HCT116 (cell line): ENCODE data around the gene SLC28A2. TPM values are rescaled to one million over a fixed set of nuclear protein-coding genes. Genes with fewer than 3 reads are reported as not detected.

Experiments
- ATAC-seq: fragments of 200-7000 bp; cut with Tn5 transposase; 2 replicates; pipeline ENCODE4 v1.9.1; 2020; ENCODE audit warnings: mild to moderate bottlenecking, moderate library complexity
- BruUV-seq: library from RNA; stranded (reverse); fragments of 400-500 nt; replicated peaks from 2 replicates; lab custom pipeline; 2021; lab: Mats Ljungman, UMichigan
- CTCF ChIA-PET: fragments of 300-600 bp; sonication (Branson Sonifier 250); formaldehyde crosslinking; loops from one replicate; lab custom pipeline; 2021; ENCODE audit warnings: antibody characterized with exemption; lab: Charles Lee
- POLR2A ChIA-PET: fragments of 300-600, 350-600 bp; sonication (Branson Sonifier 250); formaldehyde crosslinking; loops from one replicate; lab custom pipeline; 2021; ENCODE audit warnings: antibody characterized with exemption; lab: Charles Lee
- RAD21 ChIA-PET, 2 experiments: fragments of 300-600 bp; sonication (Branson Sonifier 250); formaldehyde crosslinking; loops; one replicate each; lab custom pipeline; 2023; ENCODE audit warnings: low total read pairs in 2 of 2; ENCODE audit not compliant: uncharacterized antibody in 2 of 2, unreplicated experiment in 2 of 2, low non-redundant PET in 1 of 2; lab: Charles Lee
- DNase-seq: peaks from one replicate; pipeline ENCODE4 v3.0.0-alpha.2; 2010; ENCODE audit warnings: low read depth, low spot score
- H2AFZ ChIP-seq: fragments of 200-600 bp; shearing (Covaris generic), sonication (generic); 2 replicates; pipeline ENCODE4 v1.6.1; 2017; ENCODE audit warnings: low read depth, mixed run types, mixed read lengths, antibody characterized with exemption, low read length; ENCODE audit not compliant: poor library complexity, severe bottlenecking
- H3K27ac ChIP-seq: 2 replicates; pipeline ENCODE4 v1.5.1; 2012; ENCODE audit warnings: low read depth, low read length
- H3K27me3 ChIP-seq: fragments of 200-600 bp; sonication (generic); 2 replicates; pipeline ENCODE4 v1.6.1; 2016; ENCODE audit warnings: mixed run types, low read length, mixed read lengths; ENCODE audit not compliant: insufficient read depth
- H3K36me3 ChIP-seq, 2 experiments: fragments of 200-500 bp in 1 of 2; fragments of 200-600 bp in 1 of 2; sonication (Bioruptor generic) in 1 of 2; sonication (generic) in 1 of 2; 2 replicates each; pipeline versions ENCODE4 v1.5.1 to v1.6.1; 2014 to 2016; ENCODE audit warnings: low read length in 2 of 2, inconsistent platforms in 1 of 2, mixed read lengths in 1 of 2, mixed run types in 1 of 2; ENCODE audit not compliant: insufficient read depth in 2 of 2, control insufficient read depth in 1 of 2
- H3K4me1 ChIP-seq, 2 experiments: fragments of 200-600 bp in 1 of 2; sonication (generic) in 1 of 2; 2 replicates each; pipeline versions ENCODE4 v1.5.1 to v1.6.1; 2012 to 2017; ENCODE audit warnings: low read length in 2 of 2, inconsistent platforms in 1 of 2, mild to moderate bottlenecking in 1 of 2, mixed read lengths in 1 of 2, mixed run types in 1 of 2, moderate library complexity in 1 of 2; ENCODE audit not compliant: insufficient read depth in 2 of 2, control insufficient read depth in 1 of 2
- H3K4me2 ChIP-seq: fragments of 200-600 bp; sonication (generic); 2 replicates; pipeline ENCODE4 v1.6.1; 2017; ENCODE audit warnings: mixed run types, low read length, mixed read lengths
- H3K4me3 ChIP-seq, 2 experiments: fragments of 200-600 bp in 1 of 2; sonication (generic) in 1 of 2; replicated peaks in 1 of 2; 2 replicates each; pipeline ENCODE4 v1.5.1; 2011 to 2016; ENCODE audit warnings: low read length in 2 of 2, control low read depth in 1 of 2, low read depth in 1 of 2, mild to moderate bottlenecking in 1 of 2, mixed read lengths in 1 of 2, mixed run types in 1 of 2
- H3K79me2 ChIP-seq: fragments of 200-600 bp; sonication (generic); 2 replicates; pipeline ENCODE4 v1.6.1; 2017; ENCODE audit warnings: mild to moderate bottlenecking, mixed run types, low read length, moderate library complexity, mixed read lengths; ENCODE audit not compliant: insufficient read depth
- H3K9ac ChIP-seq: fragments of 200-600 bp; sonication (generic); 2 replicates; pipeline ENCODE4 v1.6.1; 2016; ENCODE audit warnings: low read length, mixed read lengths
- H3K9me2 ChIP-seq: fragments of 200-600 bp; sonication (generic), shearing (Covaris generic); 2 replicates; pipeline ENCODE4 v1.6.1; 2017; ENCODE audit warnings: mixed run types, mild to moderate bottlenecking, moderate library complexity; ENCODE audit not compliant: insufficient read depth
- H3K9me3 ChIP-seq, 2 experiments: fragments of 200-500 bp in 1 of 2; fragments of 200-600 bp in 1 of 2; sonication (Bioruptor generic) in 1 of 2; sonication (generic) in 1 of 2; 2 replicates each; pipeline ENCODE4 v1.6.1; 2014 to 2017; ENCODE audit warnings: low read length in 2 of 2, mixed read lengths in 2 of 2, inconsistent platforms in 1 of 2, low read depth in 1 of 2, mild to moderate bottlenecking in 1 of 2, mixed run types in 1 of 2, moderate library complexity in 1 of 2; ENCODE audit not compliant: control insufficient read depth in 1 of 2, insufficient read depth in 1 of 2
- H4K20me1 ChIP-seq: fragments of 200-600 bp; sonication (generic), shearing (Covaris generic); 2 replicates; pipeline ENCODE4 v1.6.1; 2017; ENCODE audit warnings: mixed run types, mild to moderate bottlenecking, moderate library complexity; ENCODE audit not compliant: insufficient read depth
- CEBPB ChIP-seq: IDR thresholded peaks from 2 replicates; pipeline ENCODE4 v1.6.1; 2012; ENCODE audit warnings: low read depth
- CTCF ChIP-seq, 3 experiments: fragments of 200-600 bp in 1 of 3; sonication (generic) in 1 of 3; IDR thresholded peaks in 2 of 3; conservative IDR thresholded peaks in 1 of 3; 2 replicates each; pipeline ENCODE4 v1.5.1; 2012 to 2017; ENCODE audit warnings: low read depth in 2 of 3, low read length in 2 of 3, antibody characterized with exemption in 1 of 3, borderline replicate concordance in 1 of 3, control low read depth in 1 of 3, mild to moderate bottlenecking in 1 of 3, mixed read lengths in 1 of 3, mixed run types in 1 of 3, moderate library complexity in 1 of 3; ENCODE audit not compliant: insufficient read depth in 1 of 3
- EGR1 ChIP-seq: IDR thresholded peaks from 2 replicates; pipeline ENCODE4 v1.6.1; 2012; ENCODE audit warnings: low read depth
- ELF1 ChIP-seq: IDR thresholded peaks from 2 replicates; pipeline ENCODE4 v1.6.1; 2012; ENCODE audit warnings: low read depth, borderline replicate concordance
- EZH2 ChIP-seq: fragments of 200-600 bp; sonication (generic); IDR thresholded peaks from 2 replicates; pipeline ENCODE4 v1.6.1; 2017; ENCODE audit warnings: antibody characterized with exemption, mixed run types
- EZH2phosphoT487 ChIP-seq: fragments of 200-600 bp; IDR thresholded peaks from 2 replicates; pipeline ENCODE4 v1.6.1; 2018; ENCODE audit warnings: antibody characterized with exemption, borderline replicate concordance
- FOSL1 ChIP-seq: IDR thresholded peaks from 2 replicates; pipeline ENCODE4 v1.6.1; 2012; ENCODE audit warnings: low read depth
- POLR2A ChIP-seq: IDR thresholded peaks from 2 replicates; pipeline ENCODE4 v1.7.0; 2011; ENCODE audit warnings: borderline replicate concordance; ENCODE audit not compliant: insufficient read depth, insufficient read length; ENCODE audit errors: extremely low read depth
- POLR2AphosphoS5 ChIP-seq: IDR thresholded peaks from 2 replicates; pipeline ENCODE4 v1.6.1; 2011; ENCODE audit warnings: mild to moderate bottlenecking, low read depth, low read length, moderate library complexity
- RAD21 ChIP-seq: IDR thresholded peaks from 2 replicates; pipeline ENCODE4 v1.6.1; 2012; ENCODE audit warnings: low read depth, mild to moderate bottlenecking
- REST ChIP-seq: IDR thresholded peaks from 2 replicates; pipeline ENCODE4 v1.6.1; 2012; ENCODE audit warnings: low read depth
- SIN3A ChIP-seq: IDR thresholded peaks from 2 replicates; pipeline ENCODE4 v1.6.1; 2012; ENCODE audit warnings: low read depth
- SP1 ChIP-seq: IDR thresholded peaks from 2 replicates; pipeline ENCODE4 v1.6.1; 2012; ENCODE audit warnings: low read depth
- SRF ChIP-seq: IDR thresholded peaks from 2 replicates; pipeline ENCODE4 v1.6.1; 2012; ENCODE audit warnings: low read depth
- YY1 ChIP-seq: IDR thresholded peaks from 2 replicates; pipeline ENCODE4 v1.6.1; 2011; ENCODE audit warnings: low read length, low read depth, moderate library complexity, mild to moderate bottlenecking; ENCODE audit not compliant: insufficient replicate concordance; ENCODE audit errors: extremely low read depth
- ZBTB33 ChIP-seq: IDR thresholded peaks from 2 replicates; pipeline ENCODE4 v1.6.1; 2011; ENCODE audit warnings: mild to moderate bottlenecking, low read length, moderate library complexity; ENCODE audit not compliant: insufficient replicate concordance; ENCODE audit errors: extremely low read depth
- ZFX ChIP-seq: fragments of 450-650 bp; IDR thresholded peaks from 2 replicates; pipeline ENCODE4 v1.6.1; 2017
- intact Hi-C: fragments of 100-400 bp; cut with micrococcal nuclease; formaldehyde crosslinking; loops from 2 replicates; pipeline ENCODE4 v1.10.0; 2022
- total RNA-seq: library from RNA; stranded (reverse); gene quantifications from one replicate; pipeline ENCODE4 v1.2.1, GENCODE V29; 2021; ENCODE audit not compliant: unreplicated experiment
- TF ChIP-seq, protein P1 (sequence below): IDR thresholded peaks from 2 replicates; pipeline ENCODE4 v1.6.1; 2012
- TF ChIP-seq, protein P2 (sequence below): IDR thresholded peaks from 2 replicates; pipeline ENCODE4 v1.6.1; 2012

SLC28A2 gene
- total RNA-seq, 1 experiment from 2014 or later, result not detected

- DNase-seq, result no peak
- TF ChIP-seq ZFX (no peak), CEBPB (no peak), POLR2AphosphoS5 (no peak), SRF (no peak), FOSL1 (no peak), SP1 (no peak), EGR1 (no peak), POLR2A (no peak), REST (no peak), RAD21 (no peak), ELF1 (no peak), EZH2phosphoT487 (no peak), SIN3A (no peak), EZH2 (no peak), CTCF (IDR thresholded peaks at IDR 0.05 in 2 of 3, conservative IDR thresholded peaks at IDR 0.05 in 1 of 3; ENCODE audit: borderline replicate concordance in 1 of 3, insufficient read depth in 1 of 3, low read depth in 2 of 3, low read length in 2 of 3) (no peak), ZBTB33 (no peak), YY1 (no peak)
- TF ChIP-seq, protein P1, sequence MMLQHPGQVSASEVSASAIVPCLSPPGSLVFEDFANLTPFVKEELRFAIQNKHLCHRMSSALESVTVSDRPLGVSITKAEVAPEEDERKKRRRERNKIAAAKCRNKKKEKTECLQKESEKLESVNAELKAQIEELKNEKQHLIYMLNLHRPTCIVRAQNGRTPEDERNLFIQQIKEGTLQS, result no peak
- TF ChIP-seq, protein P2, sequence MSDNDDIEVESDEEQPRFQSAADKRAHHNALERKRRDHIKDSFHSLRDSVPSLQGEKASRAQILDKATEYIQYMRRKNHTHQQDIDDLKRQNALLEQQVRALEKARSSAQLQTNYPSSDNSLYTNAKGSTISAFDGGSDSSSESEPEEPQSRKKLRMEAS, result no peak
- ChIA-PET RAD21 (no interaction called here), POLR2A (no interaction called here), CTCF (interaction anchor here (0.8 to 1.4 kb wide), 3 partner anchors 8 to 49 kb away, joined by 3 to 5 read pairs (median 3); no protein-coding TSS in a partner anchor)
- no TSS peak for BruUV-seq
- no peak for ATAC-seq
- intact Hi-C loops, result no loop called here
- no peaks in the 10 kb centered on the region for H3K9me2 ChIP-seq
- no peaks in the 10 kb centered on the region for H3K27me3 ChIP-seq
- H3K9me3 ChIP-seq, result no peaks in the 10 kb centered on the region
- no peak overlapping the region for H3K9ac ChIP-seq
- H3K36me3 ChIP-seq, result no peaks in the 10 kb centered on the region
- H3K4me3 ChIP-seq, result no peak overlapping the region
- H2AFZ ChIP-seq, result no peak overlapping the region
- H3K4me1 ChIP-seq, result no peaks in the 10 kb centered on the region
- no peak overlapping the region for H3K4me2 ChIP-seq
- H3K27ac ChIP-seq, result no peak overlapping the region
- no peaks in the 10 kb centered on the region for H4K20me1 ChIP-seq
- H3K79me2 ChIP-seq, result no peaks in the 10 kb centered on the region
Measured at GRCh38 chr15:45212493-45212892, 39.5 kb upstream of the SLC28A2 start.
